Lung (tissue), 12 donors: Measurements from ENCODE around the gene PCYT2. TPM values are rescaled to one million over a fixed set of nuclear protein-coding genes. Genes with fewer than 3 reads are reported as not detected.

Source experiments
- ATAC-seq: fragments of 200-7000 bp; cut with Tn5 transposase; one replicate; pipeline ENCODE4 v1.9.1; 2020; ENCODE audit warnings: moderate number of reproducible peaks; ENCODE audit not compliant: insufficient read depth, low FRiP score
- DNase-seq, 3 donors: peaks; one replicate each; pipeline ENCODE4 v3.0.0-alpha.2; 2013 to 2017
- H3K27ac ChIP-seq, 2 donors: one replicate each; pipeline ENCODE4 v1.5.1; 2013; ENCODE audit warnings: mild to moderate bottlenecking in 2 of 2, moderate library complexity in 2 of 2, control low read depth in 1 of 2, inconsistent platforms in 1 of 2, low read depth in 1 of 2, low read length in 1 of 2
- H3K27me3 ChIP-seq, 3 donors: one replicate each; pipeline ENCODE4 v1.5.1; 2013; ENCODE audit warnings: low read length in 2 of 3; ENCODE audit not compliant: control insufficient read depth in 3 of 3, insufficient read depth in 3 of 3
- H3K36me3 ChIP-seq, 4 donors: one replicate each; pipeline ENCODE4 v1.5.1; 2013; ENCODE audit warnings: low read length in 4 of 4, mild to moderate bottlenecking in 1 of 4, moderate library complexity in 1 of 4; ENCODE audit not compliant: control insufficient read depth in 4 of 4, insufficient read depth in 4 of 4
- H3K4me1 ChIP-seq, 5 donors: one replicate each; pipeline ENCODE4 v1.5.1; 2013; ENCODE audit warnings: low read length in 5 of 5, mild to moderate bottlenecking in 2 of 5, moderate library complexity in 1 of 5; ENCODE audit not compliant: control insufficient read depth in 5 of 5, insufficient read depth in 5 of 5
- H3K4me3 ChIP-seq: one replicate; pipeline ENCODE4 v1.5.1; 2013; ENCODE audit warnings: mild to moderate bottlenecking, control low read depth, moderate library complexity
- H3K9ac ChIP-seq, 2 donors: one replicate each; pipeline ENCODE4 v1.5.1; 2013; ENCODE audit warnings: low read length in 2 of 2, control low read depth in 1 of 2; ENCODE audit not compliant: insufficient read depth in 1 of 2
- H3K9me3 ChIP-seq, 4 donors: one replicate each; pipeline ENCODE4 v1.5.1; 2013; ENCODE audit warnings: low read length in 3 of 4, mild to moderate bottlenecking in 1 of 4, moderate library complexity in 1 of 4; ENCODE audit not compliant: control insufficient read depth in 4 of 4, insufficient read depth in 3 of 4
- CTCF ChIP-seq: IDR thresholded peaks from 2 replicates; pipeline ENCODE4 v1.5.1; 2012; ENCODE audit warnings: mild to moderate bottlenecking; ENCODE audit errors: control extremely low read depth, extremely low read depth
- WGBS, 2 donors: extraction: QIAGEN DNeasy Blood & Tissue Kit; methylation state at CpG; one replicate each; pipeline ENCODE4 v1.1.7; 2013; 5-methylcytosine and 5-hydroxymethylcytosine counted together
- polyA plus RNA-seq, 2 donors: library from polyadenylated mRNA; stranded (reverse); fragments of 200-250 nt; gene quantifications; one replicate each; pipeline ENCODE4 v1.2.1, GENCODE V29; 2013
- total RNA-seq, 2 donors: library from RNA; depleted of rRNA in 1 of 2; stranded (reverse); fragments of >200 nt in 1 of 2; gene quantifications; one replicate each; pipeline ENCODE4 v1.2.1, GENCODE V29; 2014 to 2021
- donor health status: control.
- donor health status: control.
- donor health status: Bipolar disorder and iron deficiency.
- donor health status: healthy.
- donor health status: DM: yes; HTN: yes; CAD: no.

Gene PCYT2
- total and polyA plus RNA-seq, 4 donors, result 23.0 to 91.6 (median 67.5) TPM

GRCh38 chr17:81904600-81905423, 6.4 kb downstream of the PCYT2 start:
- WGBS, 2 donors, result 91% methylated on average over 28 of the region's 28 CpGs
- TF ChIP-seq CTCF, result no peak
- Histone ChIP-seq H3K36me3 (peaks cover 0 to 52% (median 4%) of the 10 kb centered on the region in 4 donors), H3K9ac (no peak overlapping the region), H3K9me3 (no peaks in the 10 kb centered on the region), H3K27me3 (no peaks in the 10 kb centered on the region), H3K4me3 (no peak overlapping the region), H3K27ac (no peak overlapping the region), H3K4me1 (peaks cover 0 to 10% (median 0%) of the 10 kb centered on the region in 5 donors)
- DNase-seq, result no peak
- no peak for ATAC-seq

- DNase-seq, result no peak
- WGBS, 2 donors, result 96% methylated on average over 22 to 24 of the region's 24 CpGs
- no peak overlapping the region for H3K4me3 ChIP-seq
- no peaks in the 10 kb centered on the region for H3K9me3 ChIP-seq
- H3K4me1 ChIP-seq, result peaks cover 0 to 10% (median 0%) of the 10 kb centered on the region in 5 donors
- H3K9ac ChIP-seq, result no peak overlapping the region
- no peak for ATAC-seq
- H3K27ac ChIP-seq, result no peak overlapping the region
- TF ChIP-seq CTCF, result no peak
- no peaks in the 10 kb centered on the region for H3K27me3 ChIP-seq
- H3K36me3 ChIP-seq, result peaks cover 0 to 56% (median 6%) of the 10 kb centered on the region in 4 donors
These were observed 7.2 kb downstream of the PCYT2 start for GRCh38 chr17:81903896-81904599.

- Histone ChIP-seq H3K36me3 (peaks cover 0 to 52% (median 8%) of the 10 kb centered on the region in 4 donors), H3K9me3 (no peaks in the 10 kb centered on the region), H3K27me3 (no peaks in the 10 kb centered on the region), H3K27ac (no peak overlapping the region), H3K4me3 (no peak overlapping the region), H3K9ac (no peak overlapping the region), H3K4me1 (peaks cover 0 to 10% (median 0%) of the 10 kb centered on the region in 5 donors)
- ATAC-seq (no peak), DNase-seq (no peak)
- TF ChIP-seq CTCF, result no peak
- 96 to 99% methylated on average over 10 of the region's 10 CpGs for WGBS, 2 donors
These were observed 7.8 kb downstream of the PCYT2 start for GRCh38 chr17:81903415-81903831.
